K562 (cell line): ENCODE results near the gene XPC. TPM values are rescaled to one million over a fixed set of nuclear protein-coding genes. Genes with fewer than 3 reads are reported as not detected.
A peak's percentile ranks its signal among the peaks of the same experiment; 100 is the strongest.

Source experiments
- AFF1 ChIP-seq, 2 experiments: fragments of 450-650 bp; IDR thresholded peaks; 2 replicates each; pipeline ENCODE4 v1.6.1; 2018; ENCODE audit warnings: mild to moderate bottlenecking in 2 of 2, low read depth in 1 of 2; ENCODE audit not compliant: partially characterized antibody in 2 of 2
- BACH1 ChIP-seq: fragments of 200-800 bp; sonication (Bioruptor generic); IDR thresholded peaks from 2 replicates; pipeline ENCODE4 v1.6.1; 2016; ENCODE audit warnings: missing genetic modification characterization, missing compliant biosample characterization
- BCOR ChIP-seq: fragments of 450-650 bp; IDR thresholded peaks from 2 replicates; pipeline ENCODE4 v1.6.1; 2016
- BRD4 ChIP-seq: fragments of 200-600 bp; sonication (generic); IDR thresholded peaks from 2 replicates; pipeline ENCODE4 v1.6.1; 2017; ENCODE audit warnings: inconsistent platforms
- CBFA2T2 ChIP-seq: fragments of 450-650 bp; conservative IDR thresholded peaks from 2 replicates; pipeline ENCODE4 v1.6.1; 2017; ENCODE audit warnings: mild to moderate bottlenecking
- CHD1 ChIP-seq: fragments of 200-600 bp; sonication (generic); IDR thresholded peaks from one replicate; pipeline ENCODE4 v1.6.1; 2012; ENCODE audit warnings: mild to moderate bottlenecking, moderate library complexity, low read length, inconsistent platforms
- CREBBP ChIP-seq: IDR thresholded peaks from one replicate; pipeline ENCODE4 v1.6.1; 2012; ENCODE audit warnings: low read depth, mild to moderate bottlenecking, control low read depth, inconsistent platforms, low read length
- DLX4 ChIP-seq: fragments of 250-450 bp; sonication (Bioruptor Pico); IDR thresholded peaks from 2 replicates; pipeline ENCODE4 v1.6.1; 2021; ENCODE audit warnings: mild to moderate bottlenecking
- EHMT2 ChIP-seq: fragments of 450-650 bp; IDR thresholded peaks from 2 replicates; pipeline ENCODE4 v1.6.1; 2018; ENCODE audit warnings: antibody characterized with exemption
- FOS ChIP-seq: IDR thresholded peaks from 3 replicates; pipeline ENCODE4 v1.6.1; 2011; ENCODE audit not compliant: insufficient read length; ENCODE audit errors: extremely low read depth
- GTF2A2 ChIP-seq: IDR thresholded peaks from 2 replicates; pipeline ENCODE4 v1.6.1; 2016; ENCODE audit warnings: mild to moderate bottlenecking, missing genetic modification characterization, missing compliant biosample characterization
- HDAC3 ChIP-seq: fragments of 450-650 bp; IDR thresholded peaks from 2 replicates; pipeline ENCODE4 v1.6.1; 2018; ENCODE audit warnings: borderline replicate concordance, mild to moderate bottlenecking, moderate library complexity; ENCODE audit not compliant: partially characterized antibody
- HMGN3 ChIP-seq: IDR thresholded peaks from 2 replicates; pipeline ENCODE4 v1.6.1; 2011; ENCODE audit warnings: borderline replicate concordance, low read depth, mild to moderate bottlenecking, mixed read lengths, low read length; ENCODE audit not compliant: insufficient read length; ENCODE audit errors: extremely low read depth
- IRF2 ChIP-seq: sonication (generic); formaldehyde crosslinking; IDR thresholded peaks from 2 replicates; pipeline ENCODE4 v1.8.1; 2022; ENCODE audit warnings: mild to moderate bottlenecking, missing genetic modification reagents
- JUND ChIP-seq, 2 experiments: IDR thresholded peaks; 2 replicates in 1 of 2; 3 replicates in 1 of 2; pipeline ENCODE4 v1.6.1; 2011; ENCODE audit warnings: borderline replicate concordance in 2 of 2, low read depth in 2 of 2, low read length in 2 of 2, improper control_type of control experiment in 1 of 2, missing biosample characterization in 1 of 2, missing genetic modification characterization in 1 of 2, missing genetic modification reagents in 1 of 2
- KDM5B ChIP-seq: fragments of 200-600 bp; sonication (generic); IDR thresholded peaks from 2 replicates; pipeline ENCODE4 v1.6.1; 2012; ENCODE audit warnings: low read depth, mild to moderate bottlenecking, moderate library complexity, low read length, control low read depth, inconsistent platforms; ENCODE audit not compliant: insufficient replicate concordance
- MAFF ChIP-seq: IDR thresholded peaks from 2 replicates; pipeline ENCODE4 v1.6.1; 2012; ENCODE audit warnings: low read length, improper control_type of control experiment
- MCM7 ChIP-seq, 2 experiments: fragments of 450-650 bp; IDR thresholded peaks; 2 replicates each; pipeline ENCODE4 v1.6.1; 2016 to 2018
- MECOM ChIP-seq: fragments of 250-450 bp; sonication (Bioruptor Pico); IDR thresholded peaks from 2 replicates; pipeline ENCODE4 v1.8.0; 2022; ENCODE audit warnings: inconsistent platforms
- NFATC3 ChIP-seq: fragments of 450-650 bp; IDR thresholded peaks from 2 replicates; pipeline ENCODE4 v1.6.1; 2017; ENCODE audit warnings: mild to moderate bottlenecking
- PHB2 ChIP-seq: fragments of 450-650 bp; IDR thresholded peaks from 2 replicates; pipeline ENCODE4 v1.6.1; 2017; ENCODE audit warnings: low read depth
- RUNX1 ChIP-seq: sonication (generic); IDR thresholded peaks from 2 replicates; pipeline ENCODE4 v1.6.1; 2016; ENCODE audit warnings: antibody characterized with exemption, low read depth
- SMC3 ChIP-seq: conservative IDR thresholded peaks from 2 replicates; pipeline ENCODE4 v1.6.1; 2011; ENCODE audit warnings: low read depth, low read length, improper control_type of control experiment; ENCODE audit not compliant: insufficient read depth
- ZNF197 ChIP-seq: fragments of 200-800 bp; sonication (Bioruptor generic); IDR thresholded peaks from 2 replicates; pipeline ENCODE4 v1.6.1; 2016; ENCODE audit warnings: low read depth, missing genetic modification characterization, missing compliant biosample characterization
- ZNF274 ChIP-seq: IDR thresholded peaks from 2 replicates; pipeline ENCODE4 v1.6.1; 2011; ENCODE audit warnings: low read depth, mild to moderate bottlenecking, low read length, moderate library complexity, borderline replicate concordance
- ZNF511 ChIP-seq: sonication (generic); formaldehyde crosslinking; IDR thresholded peaks from 2 replicates; pipeline ENCODE4 v1.8.0; 2022; ENCODE audit warnings: mild to moderate bottlenecking, missing genetic modification reagents
- ZNF644 ChIP-seq: fragments of 200-800 bp; sonication (Bioruptor generic); IDR thresholded peaks from 2 replicates; pipeline ENCODE4 v1.6.1; 2016; ENCODE audit warnings: low read depth, missing genetic modification characterization, missing compliant biosample characterization
- ZSCAN29 ChIP-seq: fragments of 450-650 bp; IDR thresholded peaks from 2 replicates; pipeline ENCODE4 v1.6.1; 2017
- polyA plus RNA-seq, 8 experiments: library from polyadenylated mRNA; depleted of rRNA in 4 of 8; stranded (reverse) in 5 of 8; unstranded in 3 of 8; fragments of >200 nt; fragmentation: Nextera tagmentation in 2 of 8; fragmentation: Illumina TruSeq in 1 of 8; extraction: Ambion mirVana in 2 of 8; extraction: Trizol in 1 of 8; gene quantifications; 2 replicates each; pipeline versions ENCODE4 v1.2.1 to v1.2.3, GENCODE V29; 2011 to 2014; ENCODE audit warnings: inconsistent platforms in 1 of 8, missing spikeins in 1 of 8
- total RNA-seq, 7 experiments: library from RNA; depleted of rRNA in 6 of 7; stranded (reverse); fragments of >200 nt in 6 of 7; fragmentation: Illumina TruSeq in 2 of 7; extraction: Trizol in 2 of 7; gene quantifications; 2 replicates each; pipeline versions ENCODE4 v1.2.1 to v1.2.3, GENCODE V29; 2011 to 2021; ENCODE audit warnings: low replicate concordance in 1 of 7

The XPC gene
- total and polyA plus RNA-seq, 9 of the 15 experiments (the other 6 are each of a cell fraction or from before 2014, with no cell fraction given), result 3.8 to 54.7 (median 41.3) TPM

- no peak for TF ChIP-seq CREBBP
- no peak for TF ChIP-seq MCM7 (IDR thresholded peaks at IDR 0.05)
- no peak for TF ChIP-seq DLX4
- TF ChIP-seq FOS, result no peak
- no peak for TF ChIP-seq MAFF
- no peak for TF ChIP-seq NFATC3
- TF ChIP-seq ZNF197 (CRISPR knock-in tag), result no peak
- TF ChIP-seq CHD1, result no peak
- TF ChIP-seq ZSCAN29, result no peak
- TF ChIP-seq CBFA2T2, result no peak
- TF ChIP-seq JUND (IDR thresholded peaks at IDR 0.05; ENCODE audit: borderline replicate concordance, low read depth, low read length), result peak; percentile 40; the same call in 1 of the 2 replicates
- no peak for TF ChIP-seq JUND (tag; IDR thresholded peaks at IDR 0.05; ENCODE audit: borderline replicate concordance, low read depth, low read length)
- no peak for TF ChIP-seq EHMT2
- TF ChIP-seq PHB2, result no peak
- no peak for TF ChIP-seq MECOM (CRISPR knock-in tag)
- no peak for TF ChIP-seq HDAC3
- no peak for TF ChIP-seq BACH1 (tag)
- TF ChIP-seq SMC3, result no peak
- no peak for TF ChIP-seq BCOR
- no peak for TF ChIP-seq ZNF274
- TF ChIP-seq AFF1 (IDR thresholded peaks at IDR 0.05; ENCODE audit: low read depth in 1 of 2, partially characterized antibody in 2 of 2), result no peak
- no peak for TF ChIP-seq HMGN3
- no peak for TF ChIP-seq IRF2
- TF ChIP-seq ZNF511, result no peak
- no peak for TF ChIP-seq ZNF644 (tag)
- TF ChIP-seq KDM5B, result no peak
- no peak; the same call in 1 of the 2 replicates for TF ChIP-seq BRD4
- no peak for TF ChIP-seq GTF2A2 (tag)
- no peak for TF ChIP-seq RUNX1
Observed at GRCh38 chr3:14124223-14124614, 54.2 kb downstream of the XPC start (continued).
